Stimulated activated CD8-positive, alpha-beta memory T cell treated with anti-CD3 and anti-CD28 coated beads, Interleukin-12 subunit alpha, Interleukin-12 subunit beta, amount 100 ng/mL, for 24 hours (primary cell): ENCODE measurements around the gene TUBG1.
A peak's percentile ranks its signal among the peaks of the same experiment; 100 is the strongest.

Experiments used
- DNase-seq: peaks from one replicate; pipeline ENCODE4 v3.0.0-alpha.2; 2020; ENCODE audit errors: extremely low read depth

Gene TUBG1

GRCh38 chr17:42609182-42609813 is at the start of gene TUBG1, which contains the start of gene RETREG3:
TUBG1 (plus strand) TSS chr17:42609683; CDS start chr17:42609738, 55 bp downstream.
RETREG3 (minus strand) TSS chr17:42609374; CDS start chr17:42609324, 50 bp downstream.
- peak; percentile 98 for DNase-seq

GRCh38 chr17:42560246-42560645 is 49.2 kb upstream of the TUBG1 start:
- DNase-seq: no peak

- DNase-seq: peak; percentile 81
Observed at GRCh38 chr17:42561897-42562387, 47.5 kb upstream of the TUBG1 start, which contains the start of gene COASY. COASY (plus strand) TSS chr17:42562148; CDS start chr17:42562623, 475 bp downstream.

- no peak for DNase-seq
Observed at GRCh38 chr17:42562388-42563142, 46.9 kb upstream of the TUBG1 start.

GRCh38 chr17:42563143-42563509 is 46.4 kb upstream of the TUBG1 start:
- no peak for DNase-seq

- no peak for DNase-seq
Observed at GRCh38 chr17:42563543-42563942, 45.9 kb upstream of the TUBG1 start.

GRCh38 chr17:42563950-42564349 is 45.5 kb upstream of the TUBG1 start:
- no peak for DNase-seq

- no peak for DNase-seq
Observed at GRCh38 chr17:42564815-42565522, 44.5 kb upstream of the TUBG1 start.

GRCh38 chr17:42565523-42566214 is 43.8 kb upstream of the TUBG1 start:
- no peak for DNase-seq

GRCh38 chr17:42566215-42566882 is 43.1 kb upstream of the TUBG1 start:
- no peak for DNase-seq

- DNase-seq: peak; percentile 90
Observed at GRCh38 chr17:42566883-42567573, 42.5 kb upstream of the TUBG1 start, which contains the start of gene MLX. MLX (plus strand) TSS chr17:42567100; CDS start chr17:42567125, 25 bp downstream.

GRCh38 chr17:42568341-42569111 is 41.0 kb upstream of the TUBG1 start:
- no peak for DNase-seq

- no peak for DNase-seq
Observed at GRCh38 chr17:42571435-42572225, 37.9 kb upstream of the TUBG1 start.

- DNase-seq: no peak
Observed at GRCh38 chr17:42573095-42573494, 36.4 kb upstream of the TUBG1 start.

- DNase-seq: no peak
Observed at GRCh38 chr17:42574463-42574862, 35.0 kb upstream of the TUBG1 start.

- no peak for DNase-seq
Observed at GRCh38 chr17:42577140-42577531, 32.3 kb upstream of the TUBG1 start.

- peak; percentile 87 for DNase-seq
Observed at GRCh38 chr17:42577532-42578281, 31.8 kb upstream of the TUBG1 start, which contains the start of gene PSMC3IP. PSMC3IP (minus strand) TSS chr17:42577729; CDS start chr17:42577686, 43 bp downstream.

GRCh38 chr17:42578282-42578869 is 31.1 kb upstream of the TUBG1 start:
- DNase-seq: no peak
